HG03139 (cell line): ENCODE data around the gene PSG7.
"Not testable (repeated sequence)": the region's sequence is repeated elsewhere in the genome, so short reads cannot be mapped to it uniquely, and the experiment has no call there.

Experiments
- ATAC-seq: cut with Tn5 transposase; IDR thresholded peaks from one replicate; pipeline ENCODE4 v1.9.1; 2021; ENCODE audit not compliant: unreplicated experiment

The PSG7 gene

DNA sequence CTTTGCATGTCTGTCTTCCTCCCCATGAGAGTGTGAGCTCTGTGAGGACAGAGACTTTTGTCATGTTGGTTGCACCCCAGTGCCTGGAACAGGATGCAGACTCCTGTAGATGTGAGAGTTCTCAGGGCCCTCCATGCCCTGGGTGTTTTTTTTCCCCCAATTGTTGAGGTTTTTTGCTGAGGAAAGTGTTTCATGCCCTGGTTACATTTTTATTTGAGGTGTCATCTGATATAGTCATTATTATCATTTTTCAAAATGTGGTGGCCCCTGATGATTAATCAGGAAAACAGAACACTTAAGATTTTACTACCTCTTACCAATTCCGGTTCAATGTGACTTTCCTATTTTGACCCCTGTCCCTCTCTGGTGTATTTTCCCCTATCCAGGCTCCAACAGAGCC is 20.1 kb downstream of the PSG7 start:
- not testable (repeated sequence) for ATAC-seq

GRCh38 chr19:42913516-42913915 is 23.5 kb downstream of the PSG7 start:
- ATAC-seq, result not testable (repeated sequence)

GRCh38 chr19:42912941-42913340 is 24.1 kb downstream of the PSG7 start:
- not testable (repeated sequence) for ATAC-seq

DNA sequence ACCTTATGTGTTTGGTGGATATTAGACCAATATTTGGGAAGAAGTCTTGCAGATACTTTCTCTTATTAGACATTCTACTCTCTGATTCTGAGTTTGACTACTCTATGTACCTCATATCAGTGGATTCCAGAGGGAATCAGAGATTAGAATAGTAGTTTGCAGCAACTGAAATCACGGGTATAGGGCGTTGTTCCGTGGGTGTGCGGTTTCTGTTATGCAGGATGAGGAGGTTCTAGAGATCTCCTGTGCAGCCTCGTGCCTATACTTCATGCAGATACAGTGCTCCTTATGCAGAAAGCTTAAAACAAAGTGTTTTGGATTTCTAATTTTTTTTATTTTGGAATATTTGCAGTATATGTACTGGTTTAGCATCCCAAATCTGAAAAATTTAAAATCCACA is 25.3 kb downstream of the PSG7 start:
- not testable (repeated sequence) for ATAC-seq

DNA sequence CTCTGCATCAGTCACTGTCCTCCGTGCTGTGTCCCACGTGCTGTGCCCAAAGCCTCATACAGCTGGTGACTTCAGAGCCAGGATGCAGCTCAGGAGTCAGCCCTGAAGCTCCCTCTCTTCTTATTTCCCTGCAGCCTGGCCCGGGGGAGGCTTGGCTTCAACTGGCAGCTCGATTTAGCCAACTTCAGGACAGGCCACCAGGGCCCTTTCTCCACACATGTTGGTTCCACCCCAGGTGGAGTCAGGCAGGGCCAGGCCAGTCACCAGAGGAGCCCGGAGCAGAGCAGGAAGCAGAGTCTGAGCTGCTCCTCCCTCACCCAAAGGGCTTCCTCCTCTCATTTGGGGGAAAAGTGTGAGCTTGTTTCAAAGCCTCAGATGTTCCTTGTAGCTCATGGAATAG is 30.8 kb downstream of the PSG7 start:
- ATAC-seq, result not testable (repeated sequence)

DNA sequence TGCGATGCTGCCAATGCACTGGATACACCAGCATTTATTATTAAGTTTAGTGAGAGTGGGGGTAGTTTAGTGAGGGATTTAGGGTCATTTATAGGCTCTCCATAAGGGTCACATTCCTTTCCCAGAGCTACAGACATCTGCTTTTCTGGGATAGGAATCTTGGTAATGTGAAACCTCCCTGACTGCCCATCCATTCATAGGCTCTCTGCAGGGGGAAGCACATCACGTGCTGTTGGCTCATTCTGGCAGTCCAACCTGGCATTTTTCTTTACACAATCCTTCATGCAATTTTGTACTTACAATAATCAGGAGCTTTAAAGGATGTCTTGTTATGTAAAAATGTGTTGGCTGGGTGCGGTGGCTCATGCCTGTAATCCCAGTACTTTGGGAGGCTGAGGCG is 36.4 kb downstream of the PSG7 start:
- not testable (repeated sequence) for ATAC-seq

GRCh38 chr19:42899674-42900073 is 37.3 kb downstream of the PSG7 start:
- ATAC-seq, result not testable (repeated sequence)

DNA sequence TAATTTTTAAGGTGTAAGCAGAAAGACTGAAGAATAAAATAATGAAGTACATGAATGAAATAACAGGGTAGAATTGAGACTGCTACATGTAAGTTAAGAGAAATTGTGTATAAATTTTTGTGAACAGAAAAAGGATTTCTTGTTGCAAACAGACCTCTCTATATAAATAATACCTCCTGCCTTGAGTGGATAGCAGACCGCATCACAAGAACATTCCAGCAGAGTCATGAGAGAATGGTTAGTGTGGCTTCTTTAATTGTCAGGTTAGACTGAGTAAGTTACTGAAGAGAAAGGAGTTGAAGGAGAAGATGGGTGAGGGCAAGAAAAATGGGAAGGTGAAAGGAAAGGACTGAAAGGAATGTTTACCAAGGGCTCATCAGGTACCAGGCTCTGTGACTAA is 37.9 kb downstream of the PSG7 start:
- ATAC-seq, result not testable (repeated sequence)

DNA sequence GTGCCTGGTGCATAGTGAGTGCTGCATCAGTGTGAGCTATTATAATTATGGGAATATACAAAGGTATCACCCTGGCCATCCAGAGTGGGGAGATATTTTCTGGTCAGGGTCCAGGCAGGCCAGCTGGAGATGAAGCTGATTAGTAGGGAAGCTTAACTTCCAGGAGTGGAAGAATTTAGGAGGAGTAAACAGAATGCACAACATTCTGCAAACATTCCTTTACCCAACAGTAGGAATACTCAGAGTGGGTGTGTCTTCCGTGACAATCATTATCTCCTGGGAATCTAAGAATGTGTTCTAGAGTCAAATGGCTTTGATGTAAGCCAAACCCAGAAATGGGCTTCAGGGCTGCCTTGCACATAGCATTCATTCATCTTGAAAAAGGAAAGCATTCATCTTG is 38.4 kb downstream of the PSG7 start:
- not testable (repeated sequence) for ATAC-seq

DNA sequence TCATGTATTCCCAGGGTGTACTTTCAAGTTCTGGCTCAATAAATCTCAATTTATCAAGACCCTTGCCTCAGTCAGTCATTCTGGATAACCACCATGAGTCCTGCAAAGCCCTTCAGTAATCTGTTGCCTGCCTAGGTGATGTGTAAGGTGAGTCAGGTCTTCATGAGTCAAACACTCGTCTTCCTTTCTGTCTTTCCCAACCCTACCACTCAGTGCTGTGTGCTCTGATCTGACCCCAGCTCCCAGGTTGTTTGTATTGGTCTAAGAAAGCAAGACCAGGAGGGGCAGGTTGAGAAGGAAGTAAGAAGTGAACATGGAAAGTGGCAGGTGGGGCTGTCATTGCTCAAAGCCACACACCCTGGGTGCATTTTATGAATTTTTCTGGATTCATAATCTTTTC is 39.3 kb downstream of the PSG7 start:
- not testable (repeated sequence) for ATAC-seq

GRCh38 chr19:42890446-42890845 is 46.6 kb downstream of the PSG7 start:
- not testable (repeated sequence) for ATAC-seq

- not testable (repeated sequence) for ATAC-seq
Observed at GRCh38 chr19:42887876-42888445, 49.0 kb downstream of the PSG7 start.

GRCh38 chr19:42882730-42883129 is 54.3 kb downstream of the PSG7 start:
- not testable (repeated sequence) for ATAC-seq

DNA sequence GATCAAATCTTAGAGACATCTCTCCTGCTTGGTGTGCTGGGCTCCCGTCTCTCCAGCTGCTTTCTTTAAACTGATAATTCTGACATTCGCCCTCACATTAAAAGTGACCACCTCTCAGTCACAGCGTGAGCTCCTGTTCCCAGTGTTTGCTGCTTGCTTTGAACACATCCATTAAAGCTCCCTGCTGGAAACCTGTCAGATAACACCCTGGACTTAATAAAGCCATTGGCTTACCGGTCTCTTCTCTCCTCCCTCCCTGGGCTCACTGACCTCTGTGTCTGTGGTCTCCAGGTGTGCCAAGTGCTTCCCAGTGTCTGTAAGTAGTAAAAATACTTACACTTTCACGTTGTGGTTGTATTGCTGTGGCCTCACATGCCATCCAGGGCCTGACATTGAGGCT is 55.0 kb downstream of the PSG7 start:
- ATAC-seq, result not testable (repeated sequence)

- ATAC-seq, result not testable (repeated sequence)
Observed at GRCh38 chr19:42881279-42881678, 55.7 kb downstream of the PSG7 start.

GRCh38 chr19:42880621-42881020 is 56.4 kb downstream of the PSG7 start:
- not testable (repeated sequence) for ATAC-seq

DNA sequence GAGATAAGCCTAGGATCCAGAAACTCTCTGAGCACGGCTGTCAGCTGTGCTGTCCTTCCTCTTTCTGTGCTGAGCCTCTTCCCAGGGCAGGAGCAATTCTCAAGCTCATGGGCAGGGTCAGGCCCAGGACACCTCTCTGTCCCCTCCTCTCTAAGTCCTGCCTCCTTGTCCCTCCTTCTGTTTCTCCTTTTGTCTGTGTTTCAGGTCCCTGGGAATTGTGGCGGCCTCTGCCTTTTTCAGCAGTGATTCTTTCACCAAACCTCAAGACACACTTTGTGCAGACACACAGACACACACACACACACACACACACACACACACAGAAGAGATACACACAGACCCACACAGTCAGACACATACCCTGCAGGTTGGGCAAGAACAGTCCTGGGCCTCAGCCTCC is 57.4 kb downstream of the PSG7 start, which contains the start of gene PSG1:
PSG1 (minus strand) TSS at position 101 of the 400 bp plus-strand sequence. CDS start 132 bp downstream, outside the sequence.
- ATAC-seq, result no peak

DNA sequence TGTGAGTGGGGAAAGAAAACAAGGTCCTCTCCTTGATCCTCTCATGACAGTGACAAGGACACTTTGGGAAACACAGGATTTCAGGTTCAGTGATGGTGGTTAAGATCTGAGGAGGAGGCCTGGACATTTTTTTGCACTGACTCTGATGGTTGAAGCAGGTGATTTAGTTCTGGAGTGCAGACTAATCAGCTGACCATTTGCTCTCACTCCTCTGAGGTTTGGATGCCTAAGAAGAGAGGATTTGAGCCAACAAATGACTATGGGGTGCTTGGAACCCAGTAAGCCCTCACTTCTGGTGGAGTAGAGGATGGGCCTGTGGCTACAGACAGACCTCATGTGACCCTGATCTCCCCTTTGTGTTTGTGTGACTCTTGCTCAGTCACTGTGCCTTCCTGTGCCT is 60.4 kb downstream of the PSG7 start:
- ATAC-seq, result not testable (repeated sequence)

DNA sequence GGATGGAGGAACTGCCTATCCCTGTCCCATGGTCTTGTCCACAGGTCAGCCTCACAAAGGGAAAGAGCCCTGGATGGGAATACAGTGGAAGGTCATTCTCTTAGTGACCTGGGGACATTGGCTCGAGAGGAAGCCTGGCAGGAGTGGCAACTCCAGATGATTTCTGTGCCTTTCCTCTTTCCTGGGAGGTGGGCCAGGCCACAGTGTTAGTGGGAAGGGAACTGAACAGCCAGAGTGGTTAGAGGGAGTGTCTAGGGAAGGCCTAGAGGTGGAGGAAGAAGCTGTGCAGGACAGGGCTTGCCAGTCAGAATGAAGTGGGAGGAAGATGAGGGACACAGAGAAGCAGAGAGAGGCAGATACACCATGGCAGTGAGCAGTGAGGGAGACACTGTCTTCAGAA is 61.1 kb downstream of the PSG7 start:
- not testable (repeated sequence) for ATAC-seq

- not testable (repeated sequence) for ATAC-seq
Observed at GRCh38 chr19:42874901-42875813, 61.9 kb downstream of the PSG7 start.

DNA sequence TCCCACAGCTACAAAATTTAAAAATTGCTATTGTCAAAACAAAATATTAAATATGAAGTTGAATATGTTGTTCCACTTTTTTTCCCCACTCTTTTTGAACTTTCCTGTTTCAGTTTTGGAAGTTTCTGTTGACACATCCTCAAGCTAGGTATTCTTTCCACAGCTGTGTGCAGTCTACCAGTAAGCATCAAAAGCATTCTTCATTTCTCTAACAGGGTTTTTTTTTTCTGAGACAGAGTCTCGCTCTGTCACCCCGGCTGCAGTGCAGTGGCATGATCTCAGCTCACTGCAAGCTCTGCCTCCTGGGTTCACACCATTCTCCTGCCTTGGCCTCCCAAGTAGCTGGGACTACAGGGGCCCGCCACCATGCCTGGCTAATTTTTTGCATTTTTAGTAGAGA is 62.9 kb downstream of the PSG7 start:
- not testable (repeated sequence) for ATAC-seq
